GM23338 (cell line): Measurements from ENCODE around the gene DIP2C. TPM values are rescaled to one million over a fixed set of nuclear protein-coding genes. Genes with fewer than 3 reads are reported as not detected.
A peak's percentile ranks its signal among the peaks of the same experiment; 100 is the strongest.
"Not testable (repeated sequence)": the region's sequence is repeated elsewhere in the genome, so short reads cannot be mapped to it uniquely, and the experiment has no call there.

Source experiments
- ATAC-seq: fragments of 200-7000 bp; cut with Tn5 transposase; 3 replicates; pipeline ENCODE4 v1.9.1; 2020
- DNase-seq: peaks from one replicate; pipeline ENCODE4 v3.0.0-alpha.2; 2015; ENCODE audit warnings: low spot score
- H2AFZ ChIP-seq: fragments of 200-600 bp; sonication (generic); 2 replicates; pipeline ENCODE4 v1.8.0; 2016; ENCODE audit warnings: antibody characterized with exemption, mild to moderate bottlenecking, moderate library complexity
- H3F3A ChIP-seq: fragments of 200-600 bp; sonication (generic); replicated peaks from 2 replicates; pipeline ENCODE4 v1.8.0; 2017; ENCODE audit warnings: antibody characterized with exemption, mixed run types, low read depth
- H3K27ac ChIP-seq: fragments of 200-600 bp; sonication (generic); 2 replicates; pipeline ENCODE4 v1.6.1; 2016; ENCODE audit warnings: low read depth
- H3K27me3 ChIP-seq: fragments of 200-600 bp; sonication (generic); 2 replicates; pipeline ENCODE4 v1.8.0; 2016; ENCODE audit warnings: mild to moderate bottlenecking, mixed run types, moderate library complexity; ENCODE audit not compliant: insufficient read depth
- H3K36me3 ChIP-seq: fragments of 200-600 bp; sonication (generic); 2 replicates; pipeline ENCODE4 v1.8.0; 2016; ENCODE audit warnings: mild to moderate bottlenecking; ENCODE audit not compliant: insufficient read depth
- H3K4me1 ChIP-seq: fragments of 200-600 bp; sonication (generic); 2 replicates; pipeline ENCODE4 v1.8.0; 2016; ENCODE audit warnings: mild to moderate bottlenecking, moderate library complexity; ENCODE audit not compliant: insufficient read depth
- H3K4me2 ChIP-seq: fragments of 200-600 bp; sonication (generic); 2 replicates; pipeline ENCODE4 v1.7.1; 2017; ENCODE audit warnings: mixed run types
- H3K4me3 ChIP-seq: fragments of 200-600 bp; sonication (generic); 2 replicates; pipeline ENCODE4 v1.6.1; 2016; ENCODE audit warnings: mixed run types
- H3K79me2 ChIP-seq: fragments of 200-600 bp; sonication (generic); replicated peaks from 2 replicates; pipeline ENCODE4 v1.8.0; 2017; ENCODE audit warnings: mild to moderate bottlenecking; ENCODE audit not compliant: insufficient read depth
- H3K9me2 ChIP-seq: fragments of 200-600 bp; sonication (generic); 2 replicates; pipeline ENCODE4 v1.8.0; 2017; ENCODE audit not compliant: insufficient read depth
- H4K20me1 ChIP-seq: fragments of 200-600 bp; sonication (generic); replicated peaks from 2 replicates; pipeline ENCODE4 v1.8.0; 2017; ENCODE audit warnings: mild to moderate bottlenecking; ENCODE audit not compliant: insufficient read depth
- H3K27ac Mint-ChIP-seq: 2 replicates; pipeline ENCODE4 v1.8.0; 2020; ENCODE audit warnings: inconsistent platforms, mild to moderate bottlenecking, moderate library complexity, mixed read lengths
- H3K27me3 Mint-ChIP-seq: 3 replicates; pipeline ENCODE4 v1.8.0; 2022; ENCODE audit warnings: low read depth, mild to moderate bottlenecking, moderate library complexity, mixed read lengths, inconsistent platforms; ENCODE audit not compliant: insufficient read depth, poor library complexity
- H3K36me3 Mint-ChIP-seq: 3 replicates; pipeline ENCODE4 v1.8.0; 2021; ENCODE audit warnings: low read depth, mild to moderate bottlenecking, inconsistent platforms, moderate library complexity, mixed read lengths
- H3K4me1 Mint-ChIP-seq: 3 replicates; pipeline ENCODE4 v1.8.0; 2020; ENCODE audit warnings: mild to moderate bottlenecking, inconsistent platforms, mixed read lengths
- H3K4me3 Mint-ChIP-seq: 3 replicates; pipeline ENCODE4 v1.8.0; 2021; ENCODE audit warnings: moderate library complexity, mild to moderate bottlenecking, inconsistent platforms, mixed read lengths
- H3K9me3 Mint-ChIP-seq: 3 replicates; pipeline ENCODE4 v1.8.0; 2020; ENCODE audit warnings: moderate library complexity, mild to moderate bottlenecking, inconsistent platforms, mixed read lengths
- EZH2 ChIP-seq: fragments of 200-600 bp; sonication (generic); IDR thresholded peaks from one replicate; pipeline ENCODE4 v1.8.0; 2017; ENCODE audit warnings: antibody characterized with exemption, mild to moderate bottlenecking, low read depth; ENCODE audit not compliant: unreplicated experiment
- JUNB ChIP-seq: IDR thresholded peaks from one replicate; pipeline ENCODE4 v1.6.1; 2016; ENCODE audit warnings: antibody characterized with exemption; ENCODE audit not compliant: unreplicated experiment
- REST ChIP-seq: IDR thresholded peaks from one replicate; pipeline ENCODE4 v1.6.1; 2018; ENCODE audit warnings: antibody characterized with exemption; ENCODE audit not compliant: unreplicated experiment
- ZNF462 ChIP-seq: fragments of 250-450 bp; sonication (Bioruptor Pico); IDR thresholded peaks from 2 replicates; pipeline ENCODE4 v1.5.0; 2020; ENCODE audit warnings: mild to moderate bottlenecking, moderate library complexity
- polyA plus RNA-seq: library from polyadenylated mRNA; unstranded; fragments of >200 nt; fragmentation: Nextera tagmentation; extraction: Ambion mirVana; gene quantifications from 2 replicates; pipeline ENCODE4 v1.2.1, GENCODE V29; 2016
- total RNA-seq: library from RNA; depleted of rRNA; stranded (reverse); fragments of >200 nt; shearing (Covaris generic); gene quantifications from 2 replicates; pipeline ENCODE4 v1.2.3, GENCODE V29; 2014

Gene DIP2C
- total and polyA plus RNA-seq, 2 experiments from 2014 or later = 5.1 to 7.7 TPM

GRCh38 chr10:612696-613095 is 76.8 kb downstream of the DIP2C start (continued):
- TF ChIP-seq EZH2 = no peak
- no peak for TF ChIP-seq REST

GRCh38 chr10:610642-611305 is 78.7 kb downstream of the DIP2C start:
- not testable (repeated sequence) for H3K36me3 ChIP-seq, DNase-seq, H3K9me2 ChIP-seq, H3K9me3 Mint-ChIP-seq, H3K4me3 Mint-ChIP-seq, H3K36me3 Mint-ChIP-seq, H3K27me3 ChIP-seq, H2AFZ ChIP-seq, H3K4me3 ChIP-seq, H3K27me3 Mint-ChIP-seq, H3F3A ChIP-seq, H3K4me2 ChIP-seq, ATAC-seq, H4K20me1 ChIP-seq
- H3K4me1 ChIP-seq = peaks cover 19% of the 10 kb centered on the region
- H3K27ac ChIP-seq = peak overlapping the region; percentile 27
- peaks cover 19% of the 10 kb centered on the region for H3K79me2 ChIP-seq
- H3K4me1 Mint-ChIP-seq = peaks cover 43% of the 10 kb centered on the region
- peak overlapping the region; percentile 61 for H3K27ac Mint-ChIP-seq

GRCh38 chr10:609868-610545 is 79.5 kb downstream of the DIP2C start:
- ATAC-seq (peak; percentile 15; the same call in 2 of the 3 replicates), DNase-seq (no peak)
- H3K4me3 ChIP-seq = no peak overlapping the region
- H3K27ac ChIP-seq = peak overlapping the region; percentile 27; the same call in 1 of the 2 replicates
- H3K36me3 Mint-ChIP-seq = no peaks in the 10 kb centered on the region
- peak overlapping the region; percentile 19; the same call in 1 of the 2 replicates for H3K4me2 ChIP-seq
- TF ChIP-seq JUNB = no peak
- no peak for TF ChIP-seq EZH2
- no peak for TF ChIP-seq ZNF462 (CRISPR knock-in tag)
- peaks cover 19% of the 10 kb centered on the region for H3K4me1 ChIP-seq
- 0 out of 2 replicates have a peak, but pooled peaks cover 3% of the 10 kb centered on the region for H3F3A ChIP-seq
- no peak overlapping the region for H3K4me3 Mint-ChIP-seq
- H3K27me3 ChIP-seq = no peaks in the 10 kb centered on the region
- H2AFZ ChIP-seq = no peak overlapping the region
- H3K36me3 ChIP-seq = no peaks in the 10 kb centered on the region
- H3K27ac Mint-ChIP-seq = peak overlapping the region; percentile 13; the same call in 1 of the 2 replicates
- peaks cover 48% of the 10 kb centered on the region for H3K4me1 Mint-ChIP-seq
- no peaks in the 10 kb centered on the region for H3K9me2 ChIP-seq
- no peaks in the 10 kb centered on the region; the same call in 1 of the 2 replicates for H4K20me1 ChIP-seq
- H3K27me3 Mint-ChIP-seq = peaks cover 2% of the 10 kb centered on the region
- H3K79me2 ChIP-seq = peaks cover 21% of the 10 kb centered on the region
- no peaks in the 10 kb centered on the region; the same call in 2 of the 3 replicates for H3K9me3 Mint-ChIP-seq
